Measurements from ENCODE around the gene TMEM176A.

The TMEM176A gene

GRCh38 chr7:150820148-150820547 is 19.6 kb downstream of the TMEM176A start:
- no peak for DNase-seq

- DNase-seq = no peak
These were observed 20.1 kb downstream of the TMEM176A start for GRCh38 chr7:150820578-150821198.

- no peak for DNase-seq
These were observed 22.5 kb downstream of the TMEM176A start for GRCh38 chr7:150823043-150823442.

- no peak for DNase-seq
These were observed 23.0 kb downstream of the TMEM176A start for GRCh38 chr7:150823484-150824126.

- DNase-seq = no peak
These were observed 24.0 kb downstream of the TMEM176A start for GRCh38 chr7:150824379-150825177.

GRCh38 chr7:150826061-150826849 is 25.7 kb downstream of the TMEM176A start:
- DNase-seq = no peak

GRCh38 chr7:150828384-150828783 is 27.8 kb downstream of the TMEM176A start:
- DNase-seq = no peak

- no peak for DNase-seq
These were observed 28.9 kb downstream of the TMEM176A start for GRCh38 chr7:150829426-150829825.

GRCh38 chr7:150830937-150831336 is 30.4 kb downstream of the TMEM176A start:
- no peak for DNase-seq

GRCh38 chr7:150831851-150832250 is 31.3 kb downstream of the TMEM176A start:
- DNase-seq = no peak

- DNase-seq = no peak
These were observed 34.5 kb downstream of the TMEM176A start for GRCh38 chr7:150835019-150835418.

- no peak for DNase-seq
These were observed 35.2 kb downstream of the TMEM176A start for GRCh38 chr7:150835702-150836280.

GRCh38 chr7:150838965-150839650 is 38.5 kb downstream of the TMEM176A start:
- no peak for DNase-seq

- DNase-seq = no peak
These were observed 41.4 kb downstream of the TMEM176A start for GRCh38 chr7:150842018-150842417.

- no peak for DNase-seq
These were observed 42.1 kb downstream of the TMEM176A start for GRCh38 chr7:150842716-150843115.

- DNase-seq = no peak
These were observed 44.9 kb downstream of the TMEM176A start for GRCh38 chr7:150845421-150845861.

GRCh38 chr7:150846291-150847115 is 45.9 kb downstream of the TMEM176A start:
- DNase-seq = no peak

GRCh38 chr7:150847536-150847935 is 47.0 kb downstream of the TMEM176A start:
- no peak for DNase-seq

- DNase-seq = no peak
These were observed 47.5 kb downstream of the TMEM176A start for GRCh38 chr7:150848111-150848510.

GRCh38 chr7:150848561-150849115 is 48.1 kb downstream of the TMEM176A start:
- DNase-seq = no peak
